ENCODE results near the gene AOC2. TPM values are rescaled to one million over a fixed set of nuclear protein-coding genes. Genes with fewer than 3 reads are reported as not detected.

Gene AOC2
- total and polyA plus RNA-seq, 2 donors (not counting 1 experiment from before 2014, with no cell fraction given), result 0.12 to 0.33 TPM

GRCh38 chr17:42845918-42846593, 1.7 kb downstream of the AOC2 start:
- H3K27ac ChIP-seq (ENCODE audit: insufficient read depth, low read length), result no peak overlapping the region
- no peak for DNase-seq (ENCODE audit: low read depth in 2 of 2)
- no peaks in the 10 kb centered on the region for H3K9me3 ChIP-seq (ENCODE audit: control insufficient read depth, insufficient read depth, low read depth, low read length)

GRCh38 chr17:42846594-42847280, 2.4 kb downstream of the AOC2 start:
- no peaks in the 10 kb centered on the region for H4K20me1 ChIP-seq (ENCODE audit: control insufficient read depth, extremely low read depth, insufficient read depth, low read length)
- peaks cover 7% of the 10 kb centered on the region for H3K36me3 ChIP-seq (ENCODE audit: control insufficient read depth, insufficient read depth, low read length)
- no peaks in the 10 kb centered on the region for H3K79me2 ChIP-seq (ENCODE audit: control insufficient read depth, insufficient read depth, low read length)
- peaks cover 2% of the 10 kb centered on the region for H3K4me1 ChIP-seq (ENCODE audit: control insufficient read depth, extremely low read depth, insufficient read depth, low read length)
- DNase-seq (ENCODE audit: low read depth in 2 of 2), result peak in 1 of 2 donors; percentile 57
- no peak overlapping the region for H2AFZ ChIP-seq (ENCODE audit: low read length)
- H3K9me3 ChIP-seq (ENCODE audit: control insufficient read depth, insufficient read depth, low read depth, low read length), result no peaks in the 10 kb centered on the region
- no peak overlapping the region for H3K4me3 ChIP-seq (replicated peaks in 1 of 4; ENCODE audit: control extremely low read depth in 1 of 4, insufficient read depth in 1 of 4, low read depth in 3 of 4, low read length in 4 of 4)
- no peaks in the 10 kb centered on the region for H3K27me3 ChIP-seq (ENCODE audit: control insufficient read depth, insufficient read depth, low read length)
- TF ChIP-seq CTCF (conservative IDR thresholded peaks at IDR 0.05 in 1 of 2, IDR thresholded peaks at IDR 0.05 in 1 of 2; ENCODE audit: low read depth in 1 of 2, low read length in 2 of 2) (no peak), EZH2 (IDR thresholded peaks at IDR 0.05; ENCODE audit: low read length, missing control alignments) (no peak)
- H3K9ac ChIP-seq (ENCODE audit: insufficient read depth, low read length), result no peak overlapping the region
- no peak overlapping the region for H3K4me2 ChIP-seq (ENCODE audit: extremely low read depth, insufficient read depth, low read length)
- H3K27ac ChIP-seq (ENCODE audit: insufficient read depth, low read length), result no peak overlapping the region

More at GRCh38 chr17:42845918-42846593, 1.7 kb downstream of the AOC2 start:
- Histone ChIP-seq H3K36me3 (ENCODE audit: control insufficient read depth, insufficient read depth, low read length) (peaks cover 7% of the 10 kb centered on the region), H2AFZ (ENCODE audit: low read length) (no peak overlapping the region), H3K4me3 (replicated peaks in 1 of 4; ENCODE audit: control extremely low read depth in 1 of 4, insufficient read depth in 1 of 4, low read depth in 3 of 4, low read length in 4 of 4) (no peak overlapping the region), H3K79me2 (ENCODE audit: control insufficient read depth, insufficient read depth, low read length) (no peaks in the 10 kb centered on the region), H4K20me1 (ENCODE audit: control insufficient read depth, extremely low read depth, insufficient read depth, low read length) (no peaks in the 10 kb centered on the region), H3K9ac (ENCODE audit: insufficient read depth, low read length) (no peak overlapping the region), H3K27me3 (ENCODE audit: control insufficient read depth, insufficient read depth, low read length) (no peaks in the 10 kb centered on the region), H3K4me2 (ENCODE audit: extremely low read depth, insufficient read depth, low read length) (no peak overlapping the region), H3K4me1 (ENCODE audit: control insufficient read depth, extremely low read depth, insufficient read depth, low read length) (peaks cover 2% of the 10 kb centered on the region)
- TF ChIP-seq CTCF (conservative IDR thresholded peaks at IDR 0.05 in 1 of 2, IDR thresholded peaks at IDR 0.05 in 1 of 2; ENCODE audit: low read depth in 1 of 2, low read length in 2 of 2) (no peak), EZH2 (IDR thresholded peaks at IDR 0.05; ENCODE audit: low read length, missing control alignments) (no peak)

GRCh38 chr17:42848093-42848492, 3.7 kb downstream of the AOC2 start:
- Histone ChIP-seq H4K20me1 (ENCODE audit: control insufficient read depth, extremely low read depth, insufficient read depth, low read length) (no peaks in the 10 kb centered on the region), H3K4me1 (ENCODE audit: control insufficient read depth, extremely low read depth, insufficient read depth, low read length) (peaks cover 2% of the 10 kb centered on the region), H3K4me2 (ENCODE audit: extremely low read depth, insufficient read depth, low read length) (no peak overlapping the region), H3K27ac (ENCODE audit: insufficient read depth, low read length) (no peak overlapping the region), H3K36me3 (ENCODE audit: control insufficient read depth, insufficient read depth, low read length) (peaks cover 7% of the 10 kb centered on the region), H3K9ac (ENCODE audit: insufficient read depth, low read length) (no peak overlapping the region), H3K9me3 (ENCODE audit: control insufficient read depth, insufficient read depth, low read depth, low read length) (no peaks in the 10 kb centered on the region), H3K27me3 (ENCODE audit: control insufficient read depth, insufficient read depth, low read length) (no peaks in the 10 kb centered on the region), H2AFZ (ENCODE audit: low read length) (no peak overlapping the region), H3K79me2 (ENCODE audit: control insufficient read depth, insufficient read depth, low read length) (no peaks in the 10 kb centered on the region), H3K4me3 (replicated peaks in 1 of 4; ENCODE audit: control extremely low read depth in 1 of 4, insufficient read depth in 1 of 4, low read depth in 3 of 4, low read length in 4 of 4) (no peak overlapping the region)
- no peak for TF ChIP-seq CTCF (conservative IDR thresholded peaks at IDR 0.05 in 1 of 2, IDR thresholded peaks at IDR 0.05 in 1 of 2; ENCODE audit: low read depth in 1 of 2, low read length in 2 of 2)
- no peak for TF ChIP-seq EZH2 (IDR thresholded peaks at IDR 0.05; ENCODE audit: low read length, missing control alignments)
- DNase-seq (ENCODE audit: low read depth in 2 of 2), result no peak

All from fibroblast of lung (primary cell).